ENCODE measurements around the gene ZNF385B.

ZNF385B gene

DNA sequence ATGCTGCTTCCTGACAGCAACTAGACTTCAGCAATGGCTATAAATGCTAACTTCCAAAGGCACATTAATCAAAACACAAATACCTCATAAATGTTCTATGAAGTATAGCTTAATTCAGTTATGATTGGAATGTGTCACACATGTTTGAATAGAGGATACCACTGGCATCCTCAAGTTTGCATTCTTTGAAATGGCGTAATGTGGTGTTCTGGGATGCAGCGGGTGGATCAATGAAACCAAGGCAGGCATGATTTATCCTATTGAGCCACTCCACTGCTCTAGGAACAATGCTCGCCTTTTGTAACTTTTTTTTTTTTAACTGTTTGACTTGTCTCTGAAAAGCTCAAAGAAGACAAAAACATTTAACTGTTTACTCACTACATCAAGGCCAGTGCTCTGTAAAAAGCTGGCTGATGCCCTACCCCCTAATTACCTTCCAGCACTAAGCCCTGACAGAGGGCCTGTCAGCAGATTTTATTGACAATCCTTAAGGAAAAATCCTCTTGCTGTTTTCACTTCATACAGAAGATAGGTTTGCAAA lies 318.0 kb downstream of the ZNF385B start:
- DNase-seq: no peak

DNA sequence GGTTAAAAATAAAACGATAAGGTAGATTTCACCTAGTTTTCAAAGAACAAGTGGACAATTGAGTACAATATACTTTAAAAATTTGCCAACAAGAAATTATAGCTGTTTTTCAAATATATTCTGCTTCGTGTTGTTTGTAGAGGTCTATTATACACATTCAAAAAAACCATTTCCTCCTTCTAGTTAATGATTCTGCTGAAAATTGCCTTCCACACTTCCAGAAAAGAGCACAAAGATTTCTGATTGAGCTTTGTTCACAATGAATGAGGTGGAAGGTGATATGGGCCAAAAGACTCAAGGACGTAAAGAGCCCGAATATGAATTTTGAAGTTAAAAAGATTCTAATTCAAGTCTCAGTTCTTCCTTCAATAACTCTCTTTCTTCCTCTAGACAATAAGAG lies 319.8 kb downstream of the ZNF385B start:
- no peak for DNase-seq

GRCh38 chr2:179539124-179539511 lies 322.3 kb downstream of the ZNF385B start:
- DNase-seq: no peak

DNA sequence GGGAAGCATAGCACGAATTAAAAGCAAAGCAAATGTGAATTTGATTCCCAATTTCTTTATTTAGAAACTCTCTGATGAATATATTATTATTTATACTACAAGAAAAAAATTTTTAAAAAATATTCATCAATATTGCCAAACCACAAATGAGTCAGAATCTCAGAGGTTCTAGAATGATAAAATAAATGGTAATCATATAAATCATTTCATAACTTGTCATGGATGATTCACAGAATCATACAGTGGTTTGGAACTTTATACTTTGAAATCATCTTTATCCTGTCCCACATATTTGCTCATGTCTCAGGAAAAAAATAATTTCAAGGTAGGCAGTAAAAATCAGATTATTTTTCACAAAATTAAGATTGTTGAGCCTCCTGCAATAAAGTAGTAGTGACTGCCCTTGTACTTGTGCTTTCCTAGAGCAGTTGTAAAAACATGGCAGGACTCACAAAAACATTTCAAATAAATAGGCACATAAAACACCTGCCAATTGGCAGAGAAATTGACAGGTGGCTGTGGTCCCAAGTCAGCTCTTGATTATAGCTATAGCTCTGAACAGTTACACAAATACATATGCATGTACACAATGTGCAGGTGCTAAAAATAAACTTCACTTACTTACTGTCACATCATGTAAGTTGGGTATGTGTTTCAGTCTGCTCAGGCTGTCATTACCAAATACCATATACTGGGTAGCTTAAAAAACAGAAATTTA lies 322.8 kb downstream of the ZNF385B start:
- no peak for DNase-seq

DNA sequence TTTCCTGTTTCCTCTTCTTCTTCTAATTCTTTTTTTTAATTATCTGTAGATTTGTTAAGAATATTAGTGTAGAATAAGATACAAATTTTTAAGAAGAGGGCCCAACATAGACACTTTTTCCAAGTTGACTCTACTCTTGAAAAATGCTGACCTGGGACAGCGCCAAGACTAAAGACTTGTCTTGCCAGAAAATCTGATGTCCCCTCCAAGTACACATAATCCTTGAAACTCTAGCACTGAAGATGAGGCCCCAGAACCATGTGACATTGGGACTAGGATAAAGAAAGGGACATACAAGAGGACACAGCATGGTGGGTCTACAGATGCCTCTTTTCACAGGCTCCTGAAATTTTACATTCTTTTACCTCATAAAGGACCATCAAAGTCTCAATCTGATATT lies 325.2 kb downstream of the ZNF385B start:
- DNase-seq: no peak

- DNase-seq: no peak
Observed at GRCh38 chr2:179533875-179534274, 327.5 kb downstream of the ZNF385B start.

GRCh38 chr2:179532863-179533278 lies 328.5 kb downstream of the ZNF385B start:
- DNase-seq: no peak

DNA sequence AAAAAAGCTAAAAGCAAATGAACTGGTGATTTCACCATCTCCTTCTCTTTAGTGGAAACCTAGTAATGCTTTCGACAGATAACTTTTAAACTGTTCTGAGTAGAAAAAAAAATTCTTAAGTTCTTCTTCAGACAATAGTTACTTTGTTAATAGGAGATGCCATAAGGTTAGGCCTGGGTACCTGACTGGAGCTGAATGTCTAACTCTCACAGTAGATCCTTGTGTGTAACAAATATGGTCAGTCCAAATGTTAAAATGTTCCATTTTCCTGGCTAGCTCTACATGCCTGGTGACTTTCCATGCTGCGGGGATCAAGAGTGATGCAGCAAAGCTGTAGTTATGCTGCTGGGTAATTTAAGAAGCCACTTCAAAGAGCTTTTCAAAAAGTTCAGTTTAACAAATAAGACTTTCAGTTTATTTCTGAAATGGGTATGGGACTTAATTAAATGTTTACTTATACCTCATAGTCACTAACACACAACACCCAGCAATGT lies 332.8 kb downstream of the ZNF385B start:
- DNase-seq: no peak

DNA sequence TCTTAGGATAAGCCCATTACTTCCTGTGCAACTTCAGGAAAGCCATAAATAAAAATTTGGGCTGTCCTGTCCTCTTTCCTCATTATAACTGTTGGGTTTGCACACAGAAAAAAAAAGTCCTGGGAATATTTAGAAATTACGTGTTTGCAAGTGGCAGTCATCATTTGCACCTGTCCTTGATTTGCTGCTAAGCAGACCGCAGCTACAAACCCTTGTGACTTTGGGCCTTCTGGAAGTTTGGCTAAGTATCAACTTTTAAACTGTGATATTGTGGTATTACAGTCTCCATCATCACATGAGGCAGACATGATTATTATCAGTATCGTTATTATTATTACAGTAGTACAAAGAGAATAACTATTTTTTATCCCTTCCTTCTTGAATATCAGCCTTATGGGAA lies 336.1 kb downstream of the ZNF385B start:
- no peak for DNase-seq

DNA sequence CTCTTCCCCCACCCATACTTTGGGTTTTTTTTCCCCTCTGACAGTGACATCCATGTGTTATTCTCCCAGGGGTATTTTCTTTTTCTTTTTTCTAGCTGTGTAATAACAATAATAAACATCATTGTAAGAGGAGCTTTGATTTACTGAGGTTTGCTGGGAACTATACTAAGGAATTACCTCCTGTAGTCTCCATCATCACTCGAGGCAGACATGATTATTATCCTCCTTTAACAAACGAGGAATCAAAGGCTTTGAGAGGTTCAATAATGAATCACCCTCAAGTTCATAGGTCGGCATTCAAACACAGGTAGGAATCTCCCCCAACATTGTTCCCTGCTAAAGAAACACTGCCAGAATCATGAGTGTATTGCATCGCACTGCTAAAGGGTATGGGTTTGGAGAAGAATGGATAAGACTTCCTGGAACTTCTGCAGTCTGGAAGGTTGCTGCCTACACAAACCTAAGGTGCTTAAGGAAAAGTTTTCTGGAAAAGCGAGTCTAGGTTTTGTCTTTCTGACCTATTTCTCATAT lies 336.5 kb downstream of the ZNF385B start:
- DNase-seq: no peak

- no peak for DNase-seq
Observed at GRCh38 chr2:179521944-179522343, 339.5 kb downstream of the ZNF385B start.

- no peak for DNase-seq
Observed at GRCh38 chr2:179518830-179519229, 342.6 kb downstream of the ZNF385B start.

- DNase-seq: no peak
Observed at GRCh38 chr2:179513181-179513580, 348.2 kb downstream of the ZNF385B start.

GRCh38 chr2:179512281-179513035 lies 349.0 kb downstream of the ZNF385B start:
- no peak for DNase-seq

- DNase-seq: no peak
Observed at GRCh38 chr2:179511105-179511789, 350.2 kb downstream of the ZNF385B start.

- DNase-seq: no peak
Observed at GRCh38 chr2:179495315-179495714, 366.1 kb downstream of the ZNF385B start.

- DNase-seq: no peak
Observed at GRCh38 chr2:179488563-179488962, 372.8 kb downstream of the ZNF385B start.

- DNase-seq: no peak
Observed at GRCh38 chr2:179487010-179487731, 374.2 kb downstream of the ZNF385B start.

DNA sequence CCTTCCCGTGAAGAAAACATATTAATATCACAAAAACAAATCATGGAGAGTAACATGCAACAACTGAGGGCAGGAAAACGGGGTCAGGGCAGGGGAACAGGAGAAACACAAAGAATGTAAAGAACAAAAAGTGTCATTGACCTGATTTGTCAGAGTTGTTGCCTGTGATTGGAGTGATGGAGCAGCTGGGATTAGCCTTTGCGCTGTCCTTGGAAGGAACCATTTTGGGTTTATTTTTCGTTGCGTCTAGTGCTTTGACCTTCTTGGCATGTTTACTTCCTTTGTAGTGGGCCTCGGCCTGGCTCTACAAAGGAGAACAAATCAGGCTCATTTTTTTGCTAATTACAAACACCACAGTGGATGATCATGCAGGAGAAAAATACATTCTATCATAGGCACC lies 378.3 kb downstream of the ZNF385B start:
- DNase-seq: no peak

GRCh38 chr2:179479947-179480346 lies 381.5 kb downstream of the ZNF385B start:
- DNase-seq: no peak

GRCh38 chr2:179478771-179479170 lies 382.6 kb downstream of the ZNF385B start:
- DNase-seq: no peak

- no peak for DNase-seq
Observed at GRCh38 chr2:179470992-179471391, 390.4 kb downstream of the ZNF385B start.

Data from CD4-positive, alpha-beta T cell treated with Interleukin-21 for 1 hour (primary cell).